Transverse colon (tissue), 4 donors: ENCODE results near the gene FEV.

Source experiments
- CTCF ChIP-seq, 5 experiments: fragments of 200-600 bp in 3 of 5; fragments of 450-650 bp in 2 of 5; sonication (generic) in 3 of 5; IDR thresholded peaks; 1 replicate in 2 of 5; 2 replicates in 3 of 5; pipeline ENCODE4 v1.5.1; 2016 to 2017; ENCODE audit warnings: antibody characterized with exemption in 5 of 5, inconsistent platforms in 3 of 5, mild to moderate bottlenecking in 2 of 5, moderate library complexity in 1 of 5
- EP300 ChIP-seq: sonication (generic); formaldehyde crosslinking; IDR thresholded peaks from one replicate; pipeline ENCODE4 v1.6.1; 2017; ENCODE audit warnings: antibody characterized with exemption, low read depth
- POLR2A ChIP-seq: fragments of 450-650 bp; IDR thresholded peaks from one replicate; pipeline ENCODE4 v1.6.1; 2016; ENCODE audit warnings: antibody characterized with exemption, mild to moderate bottlenecking, moderate library complexity
- POLR2AphosphoS5 ChIP-seq, 3 donors: sonication (generic); formaldehyde crosslinking; IDR thresholded peaks; one replicate each; pipeline ENCODE4 v1.6.1; 2016; ENCODE audit warnings: antibody characterized with exemption in 3 of 3

GRCh38 chr2:218980735-218981389 lies 4.1 kb downstream of the FEV start:
- TF ChIP-seq CTCF (IDR thresholded peaks at IDR 0.05) (no peak), POLR2A (no peak), POLR2AphosphoS5 (IDR thresholded peaks at IDR 0.05) (no peak), EP300 (no peak)
